Measurements from ENCODE around the gene BOK.

- TF ChIP-seq POLR2A (IDR thresholded peaks at IDR 0.05; ENCODE audit: low read depth, low read length) = no peak
- TF ChIP-seq POLR2AphosphoS5 (IDR thresholded peaks at IDR 0.05; ENCODE audit: low read depth, low read length) = no peak
- no peak for TF ChIP-seq TAF1 (IDR thresholded peaks at IDR 0.05; ENCODE audit: borderline replicate concordance, low read depth, low read length)
Measured at GRCh38 chr2:241598061-241598460, 39.5 kb downstream of the BOK start.

All from GM12892 (cell line).